ENCODE measurements around the gene BANP. TPM values are rescaled to one million over a fixed set of nuclear protein-coding genes. Genes with fewer than 3 reads are reported as not detected.

The BANP gene
- total and polyA plus RNA-seq, 4 donors: 10.3 to 56.6 (median 20.1) TPM

GRCh38 chr16:88057656-88058055 lies 106.4 kb downstream of the BANP start:
- Histone ChIP-seq H3K27me3 (ENCODE audit: control insufficient read depth in 3 of 3, insufficient read depth in 3 of 3, low read length in 2 of 3) (no peaks in the 10 kb centered on the region), H3K4me1 (ENCODE audit: control insufficient read depth in 5 of 5, insufficient read depth in 5 of 5, low read length in 5 of 5) (peaks cover 0 to 9% (median 5%) of the 10 kb centered on the region in 5 donors), H3K9me3 (ENCODE audit: control insufficient read depth in 4 of 4, insufficient read depth in 3 of 4, low read length in 3 of 4) (no peaks in the 10 kb centered on the region), H3K9ac (ENCODE audit: insufficient read depth in 1 of 2, low read length in 2 of 2) (no peak overlapping the region), H3K36me3 (ENCODE audit: control insufficient read depth in 4 of 4, insufficient read depth in 4 of 4, low read length in 4 of 4) (peaks cover 0 to 17% (median 5%) of the 10 kb centered on the region in 4 donors), H3K27ac (ENCODE audit: low read depth in 1 of 2, low read length in 1 of 2) (no peak overlapping the region), H3K4me3 (no peak overlapping the region)
- ATAC-seq (ENCODE audit: insufficient read depth, low FRiP score) (no peak), DNase-seq (no peak)
- TF ChIP-seq CTCF (IDR thresholded peaks at IDR 0.05; ENCODE audit: control extremely low read depth, extremely low read depth): no peak
- WGBS, 2 donors: 95 to 96% methylated on average over 25 to 26 of the region's 26 CpGs

- DNase-seq (no peak), ATAC-seq (ENCODE audit: insufficient read depth, low FRiP score) (no peak)
- no peak for TF ChIP-seq CTCF (IDR thresholded peaks at IDR 0.05; ENCODE audit: control extremely low read depth, extremely low read depth)
- peaks cover 0 to 17% (median under 1%) of the 10 kb centered on the region in 4 donors for H3K36me3 ChIP-seq (ENCODE audit: control insufficient read depth in 4 of 4, insufficient read depth in 4 of 4, low read length in 4 of 4)
- no peaks in the 10 kb centered on the region for H3K27me3 ChIP-seq (ENCODE audit: control insufficient read depth in 3 of 3, insufficient read depth in 3 of 3, low read length in 2 of 3)
- H3K9ac ChIP-seq (ENCODE audit: insufficient read depth in 1 of 2, low read length in 2 of 2): no peak overlapping the region
- no peaks in the 10 kb centered on the region for H3K9me3 ChIP-seq (ENCODE audit: control insufficient read depth in 4 of 4, insufficient read depth in 3 of 4, low read length in 3 of 4)
- H3K4me1 ChIP-seq (ENCODE audit: control insufficient read depth in 5 of 5, insufficient read depth in 5 of 5, low read length in 5 of 5): peaks cover 0 to 12% (median 10%) of the 10 kb centered on the region in 5 donors
- H3K27ac ChIP-seq (ENCODE audit: low read depth in 1 of 2, low read length in 1 of 2): no peak overlapping the region
- WGBS, 2 donors: 90 to 97% methylated on average over 14 of the region's 14 CpGs
- no peak overlapping the region for H3K4me3 ChIP-seq
These were observed 106.9 kb downstream of the BANP start for GRCh38 chr16:88058136-88058535.

GRCh38 chr16:88058817-88059216 lies 107.6 kb downstream of the BANP start:
- WGBS, 2 donors: 96% methylated on average over 11 to 12 of the region's 12 CpGs
- DNase-seq (no peak), ATAC-seq (ENCODE audit: insufficient read depth, low FRiP score) (no peak)
- Histone ChIP-seq H3K4me1 (ENCODE audit: control insufficient read depth in 5 of 5, insufficient read depth in 5 of 5, low read length in 5 of 5) (peaks cover 0 to 18% (median 15%) of the 10 kb centered on the region in 5 donors), H3K4me3 (no peak overlapping the region), H3K36me3 (ENCODE audit: control insufficient read depth in 4 of 4, insufficient read depth in 4 of 4, low read length in 4 of 4) (peaks cover 0 to 19% (median 0%) of the 10 kb centered on the region in 4 donors), H3K27ac (ENCODE audit: low read depth in 1 of 2, low read length in 1 of 2) (no peak overlapping the region), H3K27me3 (ENCODE audit: control insufficient read depth in 3 of 3, insufficient read depth in 3 of 3, low read length in 2 of 3) (no peaks in the 10 kb centered on the region), H3K9ac (ENCODE audit: insufficient read depth in 1 of 2, low read length in 2 of 2) (no peak overlapping the region), H3K9me3 (ENCODE audit: control insufficient read depth in 4 of 4, insufficient read depth in 3 of 4, low read length in 3 of 4) (no peaks in the 10 kb centered on the region)
- no peak for TF ChIP-seq CTCF (IDR thresholded peaks at IDR 0.05; ENCODE audit: control extremely low read depth, extremely low read depth)

Measured in lung (tissue), 12 donors.